ENCODE results near the gene S100P. TPM values are rescaled to one million over a fixed set of nuclear protein-coding genes. Genes with fewer than 3 reads are reported as not detected.

The S100P gene
- total RNA-seq, 1 donor from 2014 or later: not detected

DNA sequence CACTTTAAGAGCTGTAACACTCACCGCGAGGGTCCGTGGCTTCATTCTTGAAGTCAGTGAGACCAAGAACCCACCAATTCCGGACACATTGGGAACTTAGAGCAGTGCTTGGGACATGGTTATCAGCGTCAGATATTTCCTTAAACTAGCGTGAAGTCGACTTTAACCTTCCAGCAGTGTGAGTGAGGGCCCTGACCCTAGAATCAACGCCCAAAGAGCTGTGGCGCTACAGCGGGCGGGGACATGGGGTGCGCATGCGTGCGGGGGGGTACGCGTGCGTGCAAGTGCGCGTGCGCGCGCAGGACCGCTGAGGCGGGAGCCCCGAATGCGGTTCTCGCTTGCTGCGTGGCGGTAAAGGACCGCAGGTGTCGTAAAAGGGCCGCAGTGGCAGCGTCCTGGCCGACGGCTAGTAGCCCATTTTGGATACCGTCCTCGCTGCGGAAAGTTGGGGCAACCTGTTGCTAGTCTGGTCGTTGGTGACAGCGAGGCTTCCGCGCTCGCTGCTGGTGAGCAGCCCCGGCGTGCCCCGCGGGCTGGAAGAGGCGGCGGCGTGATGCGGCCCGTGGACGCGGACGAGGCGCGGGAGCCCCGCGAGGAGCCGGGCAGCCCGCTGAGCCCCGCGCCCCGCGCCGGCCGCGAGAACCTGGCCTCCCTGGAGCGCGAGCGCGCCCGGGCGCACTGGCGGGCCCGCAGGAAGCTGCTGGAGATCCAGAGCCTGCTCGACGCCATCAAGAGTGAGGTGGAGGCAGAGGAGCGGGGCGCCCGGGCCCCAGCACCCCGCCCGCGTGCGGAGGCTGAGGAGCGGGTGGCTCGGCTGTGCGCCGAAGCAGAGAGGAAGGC is 19.8 kb upstream of the S100P start:
- TF ChIP-seq EZH2phosphoT487 (IDR thresholded peaks at IDR 0.05): no peak
- TF ChIP-seq EZH2 (IDR thresholded peaks at IDR 0.05): no peak
- TF ChIP-seq CTCF (IDR thresholded peaks at IDR 0.05): no peak
- peaks cover 9% of the 10 kb centered on the region for H3K27me3 Mint-ChIP-seq (ENCODE audit: insufficient read depth, low read depth)
- DNase-seq (ENCODE audit: low spot score): peak; percentile 98
- Histone ChIP-seq H3K4me3 (peak overlapping the region; percentile 83), H3K79me2 (ENCODE audit: low read depth) (peaks cover 38% of the 10 kb centered on the region), H3K4me2 (peak overlapping the region; percentile 94), H3K27me3 (no peaks in the 10 kb centered on the region), H3K27ac (no peak overlapping the region), H3F3A (ENCODE audit: low read depth) (peaks cover 4% of the 10 kb centered on the region), H3K4me1 (peaks cover 21% of the 10 kb centered on the region), H3K36me3 (peaks cover 4% of the 10 kb centered on the region), H4K20me1 (ENCODE audit: low read depth) (peaks cover 29% of the 10 kb centered on the region), H2AFZ (replicated peaks) (peak overlapping the region; percentile 44), H3K9ac (peak overlapping the region; percentile 50), H3K9me3 (ENCODE audit: low read depth) (no peaks in the 10 kb centered on the region)
- H3K27ac Mint-ChIP-seq: peak overlapping the region; percentile 99
- peaks cover 32% of the 10 kb centered on the region for H3K36me3 Mint-ChIP-seq
- H3K4me1 Mint-ChIP-seq: peaks cover 34% of the 10 kb centered on the region
- peak overlapping the region; percentile 90 for H3K4me3 Mint-ChIP-seq
- peaks cover 3% of the 10 kb centered on the region for H3K9me3 Mint-ChIP-seq

DNA sequence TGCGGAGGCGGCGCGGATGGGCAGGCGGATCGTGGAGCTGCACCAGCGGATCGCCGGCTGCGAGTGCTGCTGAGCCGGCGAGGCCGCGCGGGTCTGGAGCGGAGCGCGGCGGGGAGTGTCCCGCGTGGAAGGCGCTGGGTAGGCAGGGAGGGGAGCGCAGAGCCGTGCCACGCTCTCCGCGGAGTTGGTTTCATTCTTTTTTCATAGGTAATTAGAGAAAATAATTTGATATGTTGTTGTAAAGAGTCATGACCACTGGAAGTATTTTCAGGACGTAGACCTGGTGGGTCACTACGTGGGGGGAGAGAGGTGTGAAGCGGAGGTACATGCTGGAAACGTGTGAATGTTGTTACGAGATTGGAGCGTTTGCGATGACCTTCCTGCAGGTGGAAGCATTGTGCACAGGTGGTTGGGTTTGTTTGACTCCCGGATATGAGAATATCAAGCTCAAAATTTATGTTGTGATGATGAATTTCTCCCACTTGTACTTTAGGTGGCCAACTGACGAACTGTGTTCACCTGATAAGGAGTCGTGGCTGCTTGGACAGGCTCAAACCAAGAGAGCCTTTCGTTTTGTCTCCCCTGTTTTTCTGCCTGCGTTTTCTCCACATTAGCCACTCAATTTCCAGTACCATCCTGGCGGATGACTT is 19.1 kb upstream of the S100P start:
- TF ChIP-seq EZH2phosphoT487 (IDR thresholded peaks at IDR 0.05) (no peak), CTCF (IDR thresholded peaks at IDR 0.05) (peak; percentile 51), EZH2 (IDR thresholded peaks at IDR 0.05) (peak; percentile 24)
- DNase-seq (ENCODE audit: low spot score): peak; percentile 40

DNA sequence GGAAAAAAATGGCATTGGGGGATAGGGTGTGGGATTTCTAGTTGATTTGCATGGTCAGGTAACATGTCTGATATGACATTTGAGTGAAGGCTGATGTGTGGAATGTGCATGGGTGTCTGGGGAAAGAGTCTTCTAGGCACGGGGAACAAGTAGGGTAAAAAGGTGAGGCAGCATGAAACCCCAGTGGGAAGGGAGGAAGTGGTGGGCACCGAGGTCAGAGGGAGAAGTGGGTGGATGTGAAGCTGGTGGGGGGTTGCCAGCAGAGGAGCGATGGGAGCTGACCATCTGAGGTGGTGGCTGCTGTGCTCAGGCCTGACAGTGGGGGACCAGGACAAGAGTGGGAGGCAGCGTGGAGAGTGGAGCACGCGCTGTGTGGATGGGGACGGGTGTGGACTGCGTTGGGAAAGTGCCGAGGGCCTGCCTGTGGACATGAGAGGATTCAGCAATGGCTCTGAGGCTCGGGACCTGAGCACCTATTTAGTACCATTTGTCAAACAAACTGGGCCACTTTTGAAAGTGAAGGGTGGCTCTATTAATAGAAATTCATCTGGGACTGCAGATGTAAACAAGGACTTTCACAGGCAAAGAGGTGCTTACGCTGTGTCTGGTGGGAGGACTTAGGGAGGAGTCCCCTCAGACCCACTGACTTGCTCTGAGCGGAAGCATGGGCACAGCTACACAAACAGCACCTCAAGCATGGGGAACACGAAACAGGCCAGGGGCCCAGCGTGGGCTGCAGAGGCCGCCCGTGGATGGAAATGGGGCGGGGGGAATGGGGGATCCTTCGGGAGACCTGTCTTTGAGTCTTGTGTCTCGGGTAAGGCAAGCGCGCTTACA is 16.7 kb upstream of the S100P start:
- H3K36me3 ChIP-seq: peaks cover 4% of the 10 kb centered on the region
- peaks cover 21% of the 10 kb centered on the region for H3K4me1 ChIP-seq
- no peak for DNase-seq (ENCODE audit: low spot score)
- no peaks in the 10 kb centered on the region for H3K27me3 ChIP-seq
- peaks cover 34% of the 10 kb centered on the region for H3K4me1 Mint-ChIP-seq
- H3K4me3 Mint-ChIP-seq: peak overlapping the region; percentile 19
- H3K27me3 Mint-ChIP-seq (ENCODE audit: insufficient read depth, low read depth): peaks cover 9% of the 10 kb centered on the region
- peaks cover 3% of the 10 kb centered on the region for H3K9me3 Mint-ChIP-seq
- peak overlapping the region; percentile 1 for H3K27ac Mint-ChIP-seq
- no peak overlapping the region for H2AFZ ChIP-seq (replicated peaks)
- peaks cover 29% of the 10 kb centered on the region for H4K20me1 ChIP-seq (ENCODE audit: low read depth)
- H3K36me3 Mint-ChIP-seq: peaks cover 28% of the 10 kb centered on the region
- H3K4me3 ChIP-seq: no peak overlapping the region
- H3K9ac ChIP-seq: peak overlapping the region; percentile 28
- H3F3A ChIP-seq (ENCODE audit: low read depth): peaks cover 4% of the 10 kb centered on the region
- peaks cover 38% of the 10 kb centered on the region for H3K79me2 ChIP-seq (ENCODE audit: low read depth)
- peak overlapping the region; percentile 94 for H3K4me2 ChIP-seq
- TF ChIP-seq EZH2 (IDR thresholded peaks at IDR 0.05): no peak
- no peak for TF ChIP-seq CTCF (IDR thresholded peaks at IDR 0.05)
- TF ChIP-seq EZH2phosphoT487 (IDR thresholded peaks at IDR 0.05): no peak
- no peaks in the 10 kb centered on the region for H3K9me3 ChIP-seq (ENCODE audit: low read depth)
- no peak overlapping the region for H3K27ac ChIP-seq

More for the DNA sequence above, 19.1 kb upstream of the S100P start:
- Histone ChIP-seq H4K20me1 (ENCODE audit: low read depth) (peaks cover 29% of the 10 kb centered on the region), H3K4me1 (peaks cover 21% of the 10 kb centered on the region), H3K9ac (peak overlapping the region; percentile 50), H3K4me2 (peak overlapping the region; percentile 94), H3K27ac (no peak overlapping the region), H3K27me3 (no peaks in the 10 kb centered on the region), H3K9me3 (ENCODE audit: low read depth) (no peaks in the 10 kb centered on the region), H3K79me2 (ENCODE audit: low read depth) (peaks cover 38% of the 10 kb centered on the region), H2AFZ (replicated peaks) (peak overlapping the region; percentile 44), H3K36me3 (peaks cover 4% of the 10 kb centered on the region), H3K4me3 (peak overlapping the region; percentile 83), H3F3A (ENCODE audit: low read depth) (peaks cover 4% of the 10 kb centered on the region)
- Mint-ChIP-seq H3K27ac (no peak overlapping the region), H3K4me3 (peak overlapping the region; percentile 90), H3K9me3 (peaks cover 3% of the 10 kb centered on the region), H3K27me3 (ENCODE audit: insufficient read depth, low read depth) (peaks cover 9% of the 10 kb centered on the region), H3K4me1 (peaks cover 34% of the 10 kb centered on the region), H3K36me3 (peaks cover 32% of the 10 kb centered on the region)

All from neural progenitor cell (in vitro differentiated cells).